ENCODE results near the gene EIF2B4. TPM values are rescaled to one million over a fixed set of nuclear protein-coding genes. Genes with fewer than 3 reads are reported as not detected.

EIF2B4 gene
- total and polyA plus RNA-seq, 2 of the 13 experiments (the other 11 are each of a cell fraction or from before 2014, with no cell fraction given) = 91.5 to 96.4 TPM

- TF ChIP-seq, protein P1, sequence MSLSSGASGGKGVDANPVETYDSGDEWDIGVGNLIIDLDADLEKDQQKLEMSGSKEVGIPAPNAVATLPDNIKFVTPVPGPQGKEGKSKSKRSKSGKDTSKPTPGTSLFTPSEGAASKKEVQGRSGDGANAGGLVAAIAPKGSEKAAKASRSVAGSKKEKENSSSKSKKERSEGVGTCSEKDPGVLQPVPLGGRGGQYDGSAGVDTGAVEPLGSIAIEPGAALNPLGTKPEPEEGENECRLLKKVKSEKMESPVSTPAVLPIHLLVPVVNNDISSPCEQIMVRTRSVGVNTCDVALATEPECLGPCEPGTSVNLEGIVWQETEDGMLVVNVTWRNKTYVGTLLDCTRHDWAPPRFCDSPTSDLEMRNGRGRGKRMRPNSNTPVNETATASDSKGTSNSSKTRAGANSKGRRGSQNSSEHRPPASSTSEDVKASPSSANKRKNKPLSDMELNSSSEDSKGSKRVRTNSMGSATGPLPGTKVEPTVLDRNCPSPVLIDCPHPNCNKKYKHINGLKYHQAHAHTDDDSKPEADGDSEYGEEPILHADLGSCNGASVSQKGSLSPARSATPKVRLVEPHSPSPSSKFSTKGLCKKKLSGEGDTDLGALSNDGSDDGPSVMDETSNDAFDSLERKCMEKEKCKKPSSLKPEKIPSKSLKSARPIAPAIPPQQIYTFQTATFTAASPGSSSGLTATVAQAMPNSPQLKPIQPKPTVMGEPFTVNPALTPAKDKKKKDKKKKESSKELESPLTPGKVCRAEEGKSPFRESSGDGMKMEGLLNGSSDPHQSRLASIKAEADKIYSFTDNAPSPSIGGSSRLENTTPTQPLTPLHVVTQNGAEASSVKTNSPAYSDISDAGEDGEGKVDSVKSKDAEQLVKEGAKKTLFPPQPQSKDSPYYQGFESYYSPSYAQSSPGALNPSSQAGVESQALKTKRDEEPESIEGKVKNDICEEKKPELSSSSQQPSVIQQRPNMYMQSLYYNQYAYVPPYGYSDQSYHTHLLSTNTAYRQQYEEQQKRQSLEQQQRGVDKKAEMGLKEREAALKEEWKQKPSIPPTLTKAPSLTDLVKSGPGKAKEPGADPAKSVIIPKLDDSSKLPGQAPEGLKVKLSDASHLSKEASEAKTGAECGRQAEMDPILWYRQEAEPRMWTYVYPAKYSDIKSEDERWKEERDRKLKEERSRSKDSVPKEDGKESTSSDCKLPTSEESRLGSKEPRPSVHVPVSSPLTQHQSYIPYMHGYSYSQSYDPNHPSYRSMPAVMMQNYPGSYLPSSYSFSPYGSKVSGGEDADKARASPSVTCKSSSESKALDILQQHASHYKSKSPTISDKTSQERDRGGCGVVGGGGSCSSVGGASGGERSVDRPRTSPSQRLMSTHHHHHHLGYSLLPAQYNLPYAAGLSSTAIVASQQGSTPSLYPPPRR (CRISPR knock-in tag; IDR thresholded peaks at IDR 0.05; ENCODE audit: borderline replicate concordance) = no peak
- TF ChIP-seq ZBTB42 (CRISPR knock-in tag; IDR thresholded peaks at IDR 0.05) (no peak), HOXA3 (CRISPR knock-in tag; IDR thresholded peaks at IDR 0.05) (no peak), RAD21 (CRISPR knock-in tag; IDR thresholded peaks at IDR 0.05) (peak; percentile 48; the same call in 1 of the 2 replicates), ZNF710 (CRISPR knock-in tag; IDR thresholded peaks at IDR 0.05; ENCODE audit: borderline replicate concordance) (0 out of 2 replicates have a peak, but pooled peaks have one; percentile 26), SNAI1 (CRISPR knock-in tag; IDR thresholded peaks at IDR 0.05; ENCODE audit: borderline replicate concordance) (no peak), HNRNPLL (IDR thresholded peaks at IDR 0.05; ENCODE audit: low read depth, low read length, poor library complexity, severe bottlenecking) (peak; percentile 30), ZSCAN9 (CRISPR knock-in tag; IDR thresholded peaks at IDR 0.05; ENCODE audit: borderline replicate concordance) (no peak), FOXK1 (CRISPR knock-in tag; IDR thresholded peaks at IDR 0.05; ENCODE audit: borderline replicate concordance, low read depth) (no peak), ZNF350 (CRISPR knock-in tag; IDR thresholded peaks at IDR 0.05; ENCODE audit: borderline replicate concordance, low read depth) (peak; percentile 58; the same call in 1 of the 2 replicates), SRY (CRISPR knock-in tag; IDR thresholded peaks at IDR 0.05) (no peak), ZNF839 (CRISPR knock-in tag; IDR thresholded peaks at IDR 0.05; ENCODE audit: borderline replicate concordance) (no peak), ZNF138 (CRISPR knock-in tag; IDR thresholded peaks at IDR 0.05; ENCODE audit: low read depth) (no peak), TMF1 (CRISPR knock-in tag; IDR thresholded peaks at IDR 0.05; ENCODE audit: low read depth) (no peak), TAF15 (IDR thresholded peaks at IDR 0.05; ENCODE audit: low read depth, low read length, poor library complexity, severe bottlenecking) (peak; percentile 29), ZNF569 (CRISPR knock-in tag; IDR thresholded peaks at IDR 0.05; ENCODE audit: borderline replicate concordance) (no peak)
- TF ChIP-seq, protein P2, sequence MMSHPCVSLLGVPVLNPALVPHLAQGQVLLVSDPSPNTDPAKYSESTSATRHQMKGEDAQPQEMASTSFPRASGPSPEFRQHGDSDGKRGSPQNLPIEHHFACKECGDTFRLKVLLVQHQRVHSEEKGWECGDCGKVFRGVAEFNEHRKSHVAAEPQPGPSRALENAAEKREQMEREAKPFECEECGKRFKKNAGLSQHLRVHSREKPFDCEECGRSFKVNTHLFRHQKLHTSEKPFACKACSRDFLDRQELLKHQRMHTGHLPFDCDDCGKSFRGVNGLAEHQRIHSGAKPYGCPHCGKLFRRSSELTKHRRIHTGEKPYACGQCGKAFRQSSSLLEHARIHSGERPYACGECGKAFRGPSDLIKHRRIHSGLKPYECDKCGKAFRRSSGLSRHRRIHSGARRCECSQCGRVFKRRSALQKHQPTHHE (CRISPR knock-in tag; IDR thresholded peaks at IDR 0.05; ENCODE audit: borderline replicate concordance) = no peak
- TF ChIP-seq, protein P3, sequence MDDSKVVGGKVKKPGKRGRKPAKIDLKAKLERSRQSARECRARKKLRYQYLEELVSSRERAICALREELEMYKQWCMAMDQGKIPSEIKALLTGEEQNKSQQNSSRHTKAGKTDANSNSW (CRISPR knock-in tag; IDR thresholded peaks at IDR 0.05; ENCODE audit: borderline replicate concordance) = no peak
Observed at GRCh38 chr2:27378096-27378808, 8.1 kb upstream of the EIF2B4 start (continued).
